GM19468 (cell line): ENCODE measurements around the gene HES3.

ENCODE experiments used
- ATAC-seq: cut with Tn5 transposase; IDR thresholded peaks from one replicate; pipeline ENCODE4 v1.9.1; 2021; ENCODE audit warnings: mild to moderate bottlenecking, moderate library complexity, moderate number of reproducible peaks; ENCODE audit not compliant: unreplicated experiment; ENCODE audit errors: extremely low read depth

HES3 gene

GRCh38 chr1:6274622-6275139 is 30.7 kb downstream of the HES3 start:
- ATAC-seq = no peak

GRCh38 chr1:6275826-6276782 is 32.1 kb downstream of the HES3 start:
- ATAC-seq = no peak

- ATAC-seq = no peak
These were observed 33.0 kb downstream of the HES3 start for GRCh38 chr1:6276811-6277555.

DNA sequence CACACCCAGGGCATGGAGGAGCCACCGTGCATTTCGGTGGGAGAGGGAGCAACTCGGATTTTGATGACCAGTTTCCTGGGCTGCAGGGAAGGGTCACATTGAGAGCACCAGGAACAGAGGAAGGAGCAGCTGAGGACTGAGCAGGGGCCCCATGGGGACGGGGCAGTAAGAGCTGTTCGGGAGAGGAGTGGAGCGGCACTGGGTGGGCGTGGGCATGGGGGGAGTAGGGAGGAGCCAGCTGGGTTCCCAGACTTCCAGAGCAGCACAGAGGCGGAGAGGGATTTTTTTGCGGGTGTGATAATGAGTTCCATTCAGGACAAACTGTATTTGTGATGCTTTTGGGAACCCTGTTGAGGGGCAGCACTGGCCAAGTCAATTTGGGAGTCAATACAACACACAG is 34.3 kb downstream of the HES3 start:
- no peak for ATAC-seq

- ATAC-seq = no peak
These were observed 35.1 kb downstream of the HES3 start for GRCh38 chr1:6279066-6279465.

DNA sequence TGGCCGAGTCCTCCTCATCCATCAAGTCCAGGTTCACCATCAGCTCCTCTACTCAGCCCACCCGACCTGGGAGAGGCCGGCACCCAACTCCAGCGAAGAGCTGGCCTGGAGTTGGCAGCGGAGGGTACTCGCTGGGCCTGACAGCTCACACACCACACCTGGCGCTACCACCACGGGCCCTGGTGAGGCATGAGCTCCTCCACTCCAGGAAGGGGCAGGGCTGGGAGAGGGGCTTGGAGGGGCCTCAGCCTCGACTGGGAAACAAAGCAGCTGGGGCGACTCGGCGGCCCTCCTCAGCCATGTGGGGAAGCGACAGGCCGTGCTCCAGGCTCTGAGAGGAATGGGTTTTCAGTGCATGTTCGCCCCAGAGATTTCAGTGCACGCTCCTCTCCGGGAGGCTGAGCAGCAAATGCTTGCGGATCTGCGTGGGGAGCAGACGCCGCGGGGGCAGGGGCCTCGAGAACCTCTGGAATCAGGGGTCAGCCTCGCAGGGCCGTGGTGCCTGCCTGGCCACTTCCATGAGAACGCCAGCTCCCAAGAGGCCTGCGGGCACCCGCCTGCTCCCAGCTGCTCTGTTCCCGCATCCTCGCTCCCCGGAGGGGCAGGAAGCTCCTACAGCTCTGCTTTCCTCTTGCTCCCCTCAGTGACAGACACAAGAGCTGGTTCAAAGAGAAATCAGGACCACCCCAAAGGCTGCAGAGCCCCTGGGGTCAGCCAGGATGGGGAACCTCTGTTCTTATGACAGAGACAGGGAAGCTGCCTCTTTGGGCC is 35.8 kb downstream of the HES3 start:
- ATAC-seq = no peak

DNA sequence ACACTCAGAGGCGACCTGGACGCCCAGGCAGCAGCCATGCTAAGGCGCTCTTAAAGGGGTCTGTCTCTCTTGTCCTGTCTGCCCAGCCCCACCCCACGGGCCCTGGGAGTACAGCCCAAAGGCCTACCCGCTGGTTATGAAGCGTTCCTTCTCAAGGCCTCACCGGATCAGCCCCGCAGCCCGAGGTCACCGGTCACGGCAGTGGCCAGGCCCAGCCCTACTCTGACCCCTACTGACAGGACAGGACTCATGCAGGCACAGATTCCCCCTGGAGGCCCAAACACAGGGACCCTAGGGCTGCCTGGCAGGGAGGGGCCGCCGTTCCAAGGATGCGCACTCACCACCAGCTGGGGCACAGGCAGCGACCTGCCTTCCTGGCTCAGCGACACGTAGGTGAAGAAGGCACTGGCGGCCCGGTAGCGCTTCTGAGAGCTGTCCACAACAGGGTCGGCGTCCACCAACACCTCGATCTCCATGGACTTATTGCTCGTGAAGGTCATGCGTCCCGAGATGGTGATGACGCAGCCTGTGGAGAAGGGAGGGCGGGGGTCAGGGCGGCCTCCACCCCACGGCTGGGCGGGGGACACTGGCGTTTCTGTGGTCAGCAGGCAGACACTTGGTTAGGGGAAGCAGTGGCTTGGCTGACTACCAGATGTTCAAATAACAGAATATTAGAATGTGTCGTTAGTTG is 36.9 kb downstream of the HES3 start:
- ATAC-seq = no peak

DNA sequence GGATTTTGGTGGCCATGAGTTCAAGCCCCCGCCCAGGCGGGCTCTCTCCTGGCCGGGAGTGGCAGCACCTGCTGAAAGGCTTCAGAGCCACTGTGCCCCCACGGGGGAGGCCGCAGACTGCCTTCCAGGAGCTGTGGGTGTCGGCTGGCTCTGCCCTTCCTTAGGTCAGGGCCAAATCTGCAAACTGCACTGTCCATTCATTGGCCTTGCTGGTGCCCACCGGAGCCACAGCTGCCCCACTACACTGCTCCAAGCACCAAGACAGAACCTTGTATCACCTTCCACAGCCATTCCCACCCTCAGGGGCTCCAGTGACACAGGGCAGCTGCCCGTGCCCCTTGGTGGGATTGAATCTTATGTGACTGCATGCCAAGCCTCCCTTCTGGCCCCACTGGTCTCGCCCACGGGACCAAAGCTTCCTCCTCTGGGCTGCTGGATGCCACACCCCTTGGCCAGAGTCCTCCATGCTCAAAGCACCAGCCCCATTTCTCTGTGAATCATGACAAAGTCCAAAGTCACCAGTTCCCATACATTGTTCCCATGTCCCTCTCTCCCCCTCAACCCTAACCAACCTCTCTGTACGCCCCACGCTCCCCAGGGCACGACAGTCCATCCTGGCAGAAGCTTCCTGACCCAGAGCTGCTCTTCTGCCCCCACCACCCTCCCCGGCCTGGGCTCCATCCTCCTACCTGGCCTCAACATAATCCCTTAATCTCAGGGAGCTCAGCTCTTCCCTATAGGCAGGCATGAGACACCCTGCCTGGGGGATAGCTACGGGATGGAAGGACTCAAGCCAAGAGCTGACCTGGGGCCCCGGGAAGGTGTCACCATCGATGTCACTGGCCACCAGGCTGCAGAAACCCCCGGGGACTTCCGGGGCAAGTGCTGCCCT is 37.8 kb downstream of the HES3 start:
- no peak for ATAC-seq

DNA sequence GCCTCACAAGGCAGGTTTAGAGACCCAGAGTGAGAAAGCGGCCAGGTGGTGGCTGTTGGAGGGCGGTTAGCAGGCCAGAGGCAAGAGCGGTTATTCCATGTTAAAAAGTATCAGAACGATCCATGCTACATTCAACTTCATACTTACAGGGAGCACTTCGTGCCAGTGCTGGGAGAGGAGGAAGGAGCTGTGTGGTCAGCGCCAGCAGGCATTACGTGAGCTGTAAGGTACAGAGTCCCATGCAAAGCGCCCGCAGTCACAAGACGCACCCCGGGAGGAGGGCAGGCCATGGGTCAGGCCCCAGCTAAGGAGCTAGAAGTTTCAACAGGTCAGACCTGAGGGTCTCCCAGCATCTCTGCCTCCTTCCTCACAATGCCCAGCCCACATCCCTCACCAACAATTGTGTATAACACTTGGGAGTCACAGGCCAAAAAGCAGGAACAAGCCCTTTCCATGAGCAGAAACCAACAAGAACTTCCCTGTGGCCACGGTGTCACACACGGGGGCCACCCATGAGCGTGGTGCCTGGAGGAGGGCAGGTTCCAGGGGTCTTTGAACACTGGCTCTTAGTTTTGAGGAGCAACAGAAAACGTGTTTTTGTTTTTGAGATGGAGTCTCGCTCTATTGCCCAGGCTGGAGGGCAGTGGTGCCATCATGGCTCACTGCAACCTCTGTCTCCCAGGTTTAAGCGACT is 38.7 kb downstream of the HES3 start:
- no peak for ATAC-seq

DNA sequence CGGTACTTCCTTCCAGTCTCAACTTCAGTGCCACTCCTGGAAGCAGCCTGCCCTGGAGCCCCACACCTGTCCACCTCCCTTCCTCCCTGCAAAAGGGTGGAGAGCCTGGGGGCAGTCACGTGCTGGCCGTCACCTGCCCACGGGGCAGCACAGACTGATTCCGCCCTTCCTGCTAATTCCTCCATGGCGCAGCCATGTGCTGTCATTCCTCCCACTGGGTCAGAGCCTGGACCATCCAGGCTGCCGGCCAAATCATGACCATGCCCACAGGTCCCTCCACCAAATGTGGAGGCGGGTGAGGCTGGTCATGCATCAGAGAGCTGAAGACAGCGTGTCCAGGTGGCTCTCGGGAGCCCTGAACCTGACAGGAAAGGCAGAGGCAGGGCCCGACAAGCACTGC is 41.4 kb downstream of the HES3 start:
- ATAC-seq = no peak

DNA sequence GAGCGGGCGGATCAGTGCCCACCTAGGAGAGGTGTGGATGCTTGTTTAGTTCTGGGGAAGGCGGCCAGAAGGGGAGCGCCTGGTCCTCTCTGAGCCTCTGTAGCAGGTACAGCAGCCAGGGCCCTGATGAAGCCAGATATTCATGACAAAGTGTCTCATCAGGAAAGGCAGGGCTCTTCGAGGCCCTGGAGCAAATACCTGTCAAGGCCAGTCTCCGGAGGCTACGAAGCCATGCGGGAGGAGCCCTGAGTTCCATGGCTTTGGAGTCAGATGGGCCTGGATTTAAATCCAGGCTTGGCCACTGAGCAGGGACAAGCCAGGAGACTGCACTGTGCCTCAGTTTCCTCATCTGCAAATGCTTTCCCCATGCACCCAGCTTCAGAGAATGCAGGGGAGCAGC is 42.3 kb downstream of the HES3 start:
- no peak for ATAC-seq

DNA sequence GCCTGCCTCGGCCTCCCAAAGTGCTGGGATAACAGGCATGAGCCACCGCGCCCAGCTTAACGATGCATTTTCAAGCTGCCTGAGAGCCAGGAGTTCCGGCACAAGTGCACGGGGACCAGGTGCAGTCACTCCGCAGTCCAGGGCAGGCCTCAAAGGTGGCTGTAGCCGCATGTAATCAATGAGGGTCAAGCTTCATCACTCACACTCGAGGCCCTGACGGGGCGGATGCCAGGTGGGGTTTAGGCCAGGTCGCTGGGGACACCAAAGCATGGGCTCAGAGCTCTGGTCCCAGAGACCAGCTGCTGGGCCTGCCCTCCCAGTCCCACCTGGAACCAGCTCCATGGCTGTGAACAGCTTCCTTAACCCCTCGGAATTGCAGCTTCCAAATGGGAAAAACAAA is 43.0 kb downstream of the HES3 start:
- ATAC-seq = no peak

DNA sequence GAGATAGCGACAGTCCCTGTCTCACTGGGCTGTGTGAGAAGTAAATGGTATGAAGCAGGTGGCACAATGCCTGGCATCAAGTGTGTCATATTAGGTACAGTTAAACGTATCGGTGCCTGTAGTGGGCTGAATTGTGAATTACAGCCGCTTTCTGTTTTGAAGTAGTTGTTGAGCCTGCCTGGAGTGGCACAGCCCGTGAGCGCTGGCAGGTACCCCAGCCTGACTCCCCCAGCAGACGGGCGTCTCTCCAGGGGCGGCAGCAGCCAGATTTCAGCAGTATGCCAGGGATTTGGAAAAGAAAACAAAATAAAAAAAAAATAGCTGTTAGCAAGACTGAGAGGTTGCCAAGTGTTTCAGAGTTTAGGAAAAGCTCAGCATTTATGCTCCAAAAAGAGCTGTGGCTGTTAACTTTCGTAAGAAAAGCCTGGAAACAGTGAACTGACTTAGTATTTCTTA is 43.5 kb downstream of the HES3 start:
- ATAC-seq = no peak

GRCh38 chr1:6288026-6288425 is 44.0 kb downstream of the HES3 start:
- ATAC-seq = no peak

DNA sequence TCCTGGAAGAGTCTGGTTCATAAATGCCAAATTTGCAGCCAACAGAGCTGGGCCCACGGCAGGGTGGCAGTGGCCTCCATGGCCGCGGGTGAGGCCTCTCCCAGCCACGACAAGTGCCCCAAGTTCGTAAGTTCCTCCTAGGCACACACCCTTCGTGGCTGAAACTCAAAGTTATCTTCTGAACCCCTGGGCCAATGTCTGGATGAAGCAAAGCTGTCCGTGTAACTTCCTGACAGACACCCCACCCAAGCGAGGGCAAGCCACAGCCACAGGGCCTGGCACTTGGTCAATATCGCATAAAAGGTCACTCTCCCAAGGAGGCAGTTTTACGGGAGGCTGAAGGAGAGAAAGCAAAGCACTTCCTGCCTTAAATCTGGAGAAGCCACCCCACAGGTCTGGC is 44.7 kb downstream of the HES3 start:
- ATAC-seq = no peak

GRCh38 chr1:6292102-6292501 is 48.1 kb downstream of the HES3 start:
- no peak for ATAC-seq

DNA sequence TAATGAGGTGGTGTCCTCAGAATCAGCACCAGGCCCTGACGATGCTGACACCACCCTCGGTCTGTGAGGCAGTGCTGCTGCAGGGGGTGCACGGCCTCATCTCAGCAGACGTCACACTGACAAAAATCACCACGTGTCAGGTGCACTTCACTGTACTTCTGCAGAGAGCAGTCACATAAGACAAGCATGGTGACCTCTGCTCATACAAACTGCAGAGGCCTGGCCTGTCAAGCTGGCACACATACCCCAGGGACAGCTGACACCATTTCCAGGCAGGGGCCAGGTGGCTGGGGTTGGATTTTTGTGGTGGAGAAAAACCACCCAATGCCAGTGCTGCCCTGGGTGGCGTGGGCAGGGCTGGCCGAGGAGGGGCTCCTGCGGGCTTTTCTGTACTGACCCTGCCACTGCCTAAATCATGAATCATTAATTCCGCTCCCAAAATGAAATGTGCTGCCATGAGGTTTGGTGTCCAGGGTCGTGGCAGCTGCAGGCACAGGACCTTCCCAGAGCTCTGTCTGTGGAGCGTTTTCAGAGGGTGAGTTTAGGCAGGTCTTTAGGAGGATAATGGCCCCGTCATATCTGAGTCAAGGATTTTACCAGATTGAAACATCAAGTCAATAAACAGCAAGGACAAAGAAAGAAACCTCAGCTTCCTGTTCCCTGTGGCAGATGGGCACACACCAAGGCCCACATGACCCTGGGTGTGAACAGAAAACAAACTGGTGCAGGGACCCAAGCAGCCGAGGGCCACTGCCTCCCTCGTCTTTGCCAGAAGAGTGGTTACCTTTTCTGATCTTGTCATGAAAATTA is 50.3 kb downstream of the HES3 start:
- ATAC-seq = no peak
